ENCODE measurements around the gene PIPOX.

Gene PIPOX

GRCh38 chr17:29103341-29103740 lies 60.4 kb downstream of the PIPOX start:
- no peak for DNase-seq

Data from activated CD4-positive, CD25-positive, alpha-beta regulatory T cell (primary cell).